Fibroblast of skin of right biceps (primary cell): Measurements from ENCODE around the gene DEFB114.
"Not testable (repeated sequence)": the region's sequence is repeated elsewhere in the genome, so short reads cannot be mapped to it uniquely, and the experiment has no call there.

Experiments
- DNase-seq: peaks from one replicate; pipeline ENCODE4 v3.0.0-alpha.2; 2013

Gene DEFB114, protein sequence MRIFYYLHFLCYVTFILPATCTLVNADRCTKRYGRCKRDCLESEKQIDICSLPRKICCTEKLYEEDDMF

DNA sequence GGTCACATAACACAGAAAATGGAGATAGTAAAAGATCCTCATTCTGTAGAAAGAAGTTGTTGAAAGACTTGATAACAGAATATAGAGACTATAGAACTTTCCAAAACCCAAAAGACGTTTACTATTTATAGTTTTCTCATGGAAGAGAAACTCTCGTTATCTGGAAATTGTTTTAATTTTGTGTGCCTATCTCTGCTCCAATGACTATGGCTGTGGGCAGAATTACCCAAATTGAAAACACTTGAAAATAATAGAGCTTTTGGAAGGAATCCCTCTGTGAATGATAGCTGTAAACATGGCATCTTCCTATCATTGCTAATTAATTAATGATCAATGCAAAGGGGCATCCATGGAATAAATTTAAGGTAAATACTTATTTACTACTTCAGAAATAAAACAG, at the start of gene DEFB114:
Gene DEFB114, minus strand, starts transcription at position 101 of the 400 bp plus-strand sequence. Its CDS starts 59 bp downstream, at position 42.
- no peak for DNase-seq

DNA sequence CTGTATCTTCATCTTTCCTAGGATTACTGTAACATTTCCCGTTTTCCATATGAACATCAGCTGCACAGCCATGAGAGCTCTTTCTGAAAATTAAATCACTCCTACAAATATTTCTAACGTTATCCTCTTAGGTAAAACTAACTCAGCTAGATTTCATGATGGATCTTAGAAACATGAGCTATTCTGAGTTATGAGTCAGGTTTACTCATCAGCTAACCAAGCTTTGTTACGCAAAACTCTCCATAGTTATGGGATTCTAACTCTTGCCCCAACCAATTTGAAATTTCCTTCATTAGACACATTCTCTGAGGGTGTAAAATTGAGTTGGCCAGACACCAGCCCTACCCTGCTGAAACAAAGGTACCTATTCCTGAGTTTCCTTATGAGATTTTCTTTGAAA, 43.9 kb upstream of the DEFB114 start:
- DNase-seq = peak; percentile 52

DNA sequence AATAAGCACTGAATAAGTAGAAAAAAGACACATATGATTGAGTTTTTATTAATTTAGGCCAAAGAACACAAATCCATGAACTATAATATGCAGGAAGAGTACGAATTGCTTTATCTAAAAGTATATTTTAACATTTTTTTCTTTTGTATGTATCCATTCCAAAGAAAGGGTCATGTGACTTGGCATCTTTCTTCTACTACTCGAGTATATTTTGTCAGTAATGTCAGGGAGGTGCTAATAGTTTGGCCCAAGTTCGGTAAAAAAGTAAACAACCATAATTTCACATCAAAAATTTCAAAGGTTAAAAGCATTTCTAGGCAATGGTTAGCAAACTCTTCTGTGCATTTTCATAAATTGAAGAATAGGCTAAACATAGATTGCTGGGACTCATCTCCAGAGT, 39.2 kb upstream of the DEFB114 start:
- no peak for DNase-seq

DNA sequence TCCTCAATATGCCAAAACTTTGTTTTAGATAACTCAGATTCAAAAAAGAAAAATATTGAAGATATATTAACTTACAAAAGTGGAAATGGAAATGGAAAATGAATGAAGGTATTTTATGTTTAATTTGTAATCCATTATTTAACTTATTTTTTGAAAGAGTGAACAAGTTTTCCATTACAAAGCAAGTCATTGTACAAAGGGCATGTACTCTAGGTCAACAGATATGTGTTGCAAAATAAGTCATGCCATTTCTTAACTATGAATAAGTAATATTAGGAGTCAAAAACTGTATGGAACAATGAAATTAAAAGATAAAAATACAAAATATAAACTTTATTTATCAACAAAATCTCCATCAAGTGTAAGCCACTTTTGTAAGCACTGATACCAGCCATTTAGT, 31.3 kb upstream of the DEFB114 start:
- no peak for DNase-seq

DNA sequence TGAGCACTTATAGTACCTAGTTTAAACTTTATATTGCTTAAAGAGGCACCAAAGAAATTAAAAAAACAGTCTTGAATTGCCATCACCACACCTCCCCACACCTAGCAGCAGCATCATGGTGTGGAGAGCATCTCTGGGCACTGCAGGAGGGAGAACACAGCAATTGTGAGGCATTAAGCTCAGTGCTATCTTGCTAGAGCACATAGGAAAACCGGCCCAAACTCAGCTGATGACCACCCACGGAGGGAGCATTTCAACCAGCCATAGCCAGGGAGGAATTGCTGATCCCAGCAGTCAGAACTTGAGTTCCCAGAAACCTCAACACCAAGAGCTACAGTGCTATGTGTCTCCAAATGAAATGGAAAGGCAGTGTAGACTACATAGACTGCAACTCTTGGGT, 24.9 kb upstream of the DEFB114 start:
- DNase-seq = no peak

DNA sequence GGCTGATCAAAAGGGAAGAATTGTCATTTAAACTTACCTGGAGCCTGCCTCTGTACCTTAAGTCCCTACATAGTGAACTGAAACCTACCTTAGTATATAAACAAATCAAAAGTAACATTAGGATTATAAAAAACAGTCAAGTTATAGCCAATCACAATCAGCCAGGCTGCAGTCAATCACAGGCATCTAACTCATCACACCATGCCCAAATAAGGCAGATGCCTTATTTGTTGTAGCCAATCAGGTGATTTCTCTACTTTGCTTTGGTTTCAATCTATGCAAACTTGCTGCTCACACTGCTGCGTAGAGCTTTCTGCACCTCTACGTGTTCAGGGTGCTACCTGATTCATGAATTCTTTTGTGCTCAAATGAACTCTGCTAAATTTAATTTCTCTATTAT, 23.8 kb upstream of the DEFB114 start:
- no peak for DNase-seq

DNA sequence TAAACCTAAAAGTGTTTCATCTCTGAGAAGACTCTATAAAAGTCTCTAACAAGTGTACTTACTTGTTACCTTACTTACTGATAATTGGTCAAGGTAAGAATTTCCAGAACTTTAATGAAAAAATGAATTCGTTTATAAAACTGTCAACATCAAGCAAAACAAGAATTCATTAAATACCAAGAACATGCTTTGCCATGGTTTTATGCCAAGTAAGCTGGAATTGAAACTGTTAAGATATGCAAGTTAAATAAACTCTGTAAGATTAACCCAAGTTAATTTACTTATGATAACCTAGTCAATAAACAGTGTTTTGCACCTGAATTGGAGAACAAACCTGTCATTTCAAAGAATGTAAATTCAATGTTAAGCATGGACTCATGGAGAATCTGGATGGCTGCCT, 22.6 kb upstream of the DEFB114 start:
- no peak for DNase-seq

DNA sequence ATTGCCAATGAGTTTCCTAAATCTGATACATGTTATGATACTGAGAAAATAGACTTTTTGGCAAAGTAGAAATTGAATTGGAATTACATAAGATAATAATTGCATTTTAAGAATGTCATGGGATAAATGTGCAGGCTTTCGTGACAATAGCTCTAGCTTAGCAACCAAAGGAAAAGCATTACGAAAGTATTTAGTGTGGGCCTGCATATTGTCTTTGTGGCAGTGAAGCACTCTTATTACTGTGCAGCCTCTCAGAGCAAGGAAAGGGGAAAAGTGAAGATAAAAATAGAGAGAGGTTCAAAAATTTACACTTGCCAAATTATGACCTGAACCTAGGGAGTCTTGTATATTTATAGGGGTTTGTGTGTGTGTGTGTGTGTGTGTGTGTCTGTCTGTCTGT, 18.1 kb upstream of the DEFB114 start:
- DNase-seq = no peak

DNA sequence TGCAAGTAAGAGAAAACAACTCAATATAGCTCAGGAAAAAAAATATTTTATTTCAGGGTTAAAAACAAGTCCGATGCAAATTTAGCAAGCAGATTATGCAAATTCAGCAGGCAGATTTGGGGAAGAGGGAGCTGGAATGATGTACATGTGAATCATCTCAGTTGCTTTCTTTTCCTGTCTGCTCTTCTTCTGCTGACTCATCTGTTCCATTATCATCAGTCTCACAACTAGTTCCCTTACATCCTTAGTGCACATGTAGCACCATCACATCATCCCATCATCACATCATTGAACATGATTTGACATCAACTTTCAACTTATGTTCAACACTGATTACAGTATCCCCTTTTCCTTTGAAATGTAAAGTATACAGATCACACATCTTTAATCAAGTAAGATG, 16.9 kb upstream of the DEFB114 start:
- peak; percentile 54 for DNase-seq

DNA sequence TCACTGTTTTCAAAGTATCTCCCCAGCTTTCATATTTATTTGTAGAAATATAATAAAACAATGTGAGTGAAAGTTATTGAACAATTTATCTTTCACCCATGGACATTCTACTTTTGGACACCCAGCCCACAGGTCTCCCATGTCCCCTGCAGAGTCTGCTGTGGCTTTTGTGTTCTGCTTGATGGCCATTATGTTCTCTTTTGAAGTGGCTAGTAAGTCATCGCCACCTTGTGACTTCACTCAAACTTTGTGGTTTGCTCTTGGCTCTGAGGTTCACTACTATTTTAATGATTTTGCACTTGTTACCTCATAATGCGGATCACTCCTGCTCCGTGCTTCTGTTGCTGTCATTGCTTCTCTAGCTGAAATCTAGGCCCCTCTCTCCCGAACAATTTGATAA, 15.6 kb upstream of the DEFB114 start:
- no peak for DNase-seq

DNA sequence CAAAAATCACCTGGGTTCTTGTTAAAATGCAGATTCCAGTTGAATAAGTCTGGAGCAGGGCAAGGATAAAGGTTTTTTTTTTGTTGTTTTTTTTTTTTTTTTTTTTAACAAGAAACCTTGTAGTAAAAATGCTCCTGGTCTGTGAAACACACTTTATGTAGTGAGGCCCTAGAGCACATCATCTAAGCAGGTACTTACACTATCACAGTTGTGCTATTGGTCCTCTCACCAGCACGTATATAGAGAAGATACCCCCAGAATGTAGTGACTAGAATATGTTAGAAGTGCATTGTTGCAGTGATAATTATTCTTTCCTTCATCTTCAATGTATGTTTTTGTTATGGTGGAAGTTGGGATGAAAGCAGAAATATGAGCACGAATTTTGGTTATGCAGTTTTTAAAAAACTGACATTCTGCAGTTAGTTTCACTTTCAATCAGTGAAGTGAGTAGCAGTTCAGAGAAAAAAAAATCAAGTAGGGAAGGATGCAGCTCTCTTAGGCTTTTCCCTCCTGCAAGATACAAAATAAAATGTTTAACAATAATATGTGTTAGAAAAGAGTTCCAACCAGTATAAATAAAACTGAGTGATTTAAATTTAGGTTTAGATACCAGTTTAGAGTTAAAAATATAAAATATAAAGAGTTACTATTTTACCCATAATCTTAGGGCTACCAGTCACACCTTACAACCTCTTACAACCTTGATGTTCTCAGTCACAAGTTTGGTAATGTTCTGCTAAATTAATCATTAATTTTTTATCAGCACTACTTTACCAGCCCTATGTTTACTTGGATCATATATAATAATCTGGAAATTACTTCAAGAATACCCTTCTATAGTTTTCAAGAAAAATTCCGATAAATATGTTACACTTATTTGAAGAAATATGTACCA, 14.6 kb upstream of the DEFB114 start:
- DNase-seq = no peak

DNA sequence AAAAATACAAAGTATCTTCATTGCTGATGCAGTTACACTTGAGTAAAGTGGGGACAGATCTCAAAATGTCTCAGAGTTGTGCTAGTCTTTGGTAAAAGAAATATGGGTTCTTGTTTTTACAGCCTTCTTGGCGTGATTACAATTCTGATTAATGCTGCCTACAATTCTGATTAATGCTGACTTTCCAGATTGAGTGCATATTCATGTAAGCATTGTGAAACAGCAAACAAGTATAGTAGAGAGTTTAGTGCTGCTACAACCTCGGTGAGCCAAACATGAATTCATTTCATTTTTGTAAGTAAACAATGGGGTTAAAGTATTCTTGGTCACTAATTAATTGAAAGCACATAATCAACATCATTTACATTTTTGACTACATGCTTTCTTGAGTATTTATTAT, 5.6 kb upstream of the DEFB114 start, which contains the start of gene DEFB113:
Gene DEFB113, minus strand, starts transcription at position 21 of the 400 bp plus-strand sequence. Its CDS starts 0 bp downstream, at position 21.
- DNase-seq = no peak

DNA sequence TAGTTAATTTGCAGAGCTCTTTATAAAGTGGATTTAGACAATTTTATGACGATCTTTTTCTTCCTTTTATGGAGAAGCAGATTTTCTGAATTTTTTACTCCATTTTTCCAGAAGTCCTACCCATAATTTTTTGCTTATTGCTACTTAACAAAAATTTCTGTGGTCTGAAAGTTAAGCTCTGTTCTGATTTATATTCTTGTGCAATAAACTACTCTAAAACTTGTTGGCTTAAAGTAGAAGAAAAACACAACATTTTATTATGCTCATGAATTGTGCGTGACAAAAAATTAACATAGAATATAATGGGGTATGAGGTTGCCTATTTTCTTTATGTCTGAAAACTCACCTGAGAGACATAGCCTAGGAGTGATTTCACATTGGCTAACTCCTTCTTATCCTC, 2.9 kb upstream of the DEFB114 start:
- no peak for DNase-seq

DNA sequence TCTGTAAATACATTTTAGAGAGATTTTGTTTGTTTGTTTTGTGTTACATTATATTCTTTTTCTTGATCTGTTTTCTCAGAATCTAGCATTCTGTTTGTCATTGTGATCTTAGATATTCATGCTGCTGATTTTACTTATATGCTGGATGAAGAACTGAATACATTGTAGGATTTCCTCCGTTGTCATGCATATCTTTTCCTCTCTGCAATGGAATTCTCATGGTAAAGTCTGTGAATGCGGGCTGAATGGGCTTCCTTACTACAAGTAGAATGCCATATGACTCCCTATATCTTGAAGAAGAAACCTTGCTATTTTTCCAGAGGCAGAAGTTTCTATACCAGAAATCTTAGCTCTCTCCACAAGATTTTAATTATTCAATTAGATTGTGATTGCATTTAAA, 2.4 kb upstream of the DEFB114 start:
- no peak for DNase-seq

DNA sequence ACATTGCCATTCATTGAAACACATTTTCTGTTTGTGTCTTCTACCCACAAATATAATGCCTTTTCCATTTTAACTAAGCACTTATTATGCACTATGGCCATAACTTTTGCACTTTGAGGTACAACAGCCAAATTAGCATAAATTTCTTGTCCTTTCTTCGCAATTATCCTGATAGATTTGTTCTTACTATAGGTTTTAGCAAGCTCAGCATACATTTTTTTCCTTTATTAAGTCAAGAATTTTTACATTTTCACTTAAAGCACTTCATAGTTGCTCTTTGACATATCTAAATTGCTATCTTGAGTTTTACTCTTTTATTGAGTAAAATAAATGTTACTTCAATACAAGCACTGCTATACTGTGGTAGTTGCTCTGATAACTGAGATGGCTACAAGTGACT, 5.8 kb downstream of the DEFB114 start:
- no peak for DNase-seq

DNA sequence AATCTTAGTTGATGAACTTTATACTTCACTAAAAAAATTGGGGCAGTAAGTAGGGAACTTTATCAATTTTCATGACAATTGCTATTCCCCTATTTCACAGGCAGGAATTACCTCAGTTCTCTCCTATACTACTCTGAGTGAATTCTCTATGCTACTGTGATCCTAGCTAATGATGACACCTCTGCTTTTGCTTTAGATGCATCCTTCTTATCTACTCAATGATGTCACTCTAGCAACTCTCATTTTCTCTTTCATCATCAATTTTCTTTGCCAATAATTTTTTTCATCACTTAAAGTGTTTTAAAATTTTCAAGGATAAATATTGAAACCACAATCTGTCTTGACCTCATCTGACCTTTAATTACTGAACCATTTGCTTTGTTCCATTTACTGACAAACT, 8.1 kb downstream of the DEFB114 start:
- DNase-seq = no peak

DNA sequence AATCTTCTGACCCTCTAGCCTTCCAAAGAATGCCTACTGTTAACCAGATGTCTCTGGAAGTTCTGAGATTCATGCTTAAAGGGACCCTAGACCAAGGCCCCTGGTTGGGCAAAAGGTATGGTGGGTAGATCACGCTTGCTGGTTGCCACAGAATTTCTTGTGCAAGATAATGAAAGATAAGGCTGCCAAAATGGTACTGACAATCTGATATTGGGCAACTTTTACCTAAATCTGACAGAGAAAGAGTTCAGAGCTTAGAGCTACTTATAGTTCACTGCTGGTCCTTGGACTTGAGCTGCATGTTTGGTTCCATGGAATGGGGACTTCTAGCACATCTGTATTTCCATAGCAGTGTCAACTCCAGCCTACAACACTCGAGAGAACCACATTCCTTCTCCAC, 12.0 kb downstream of the DEFB114 start:
- DNase-seq = no peak

DNA sequence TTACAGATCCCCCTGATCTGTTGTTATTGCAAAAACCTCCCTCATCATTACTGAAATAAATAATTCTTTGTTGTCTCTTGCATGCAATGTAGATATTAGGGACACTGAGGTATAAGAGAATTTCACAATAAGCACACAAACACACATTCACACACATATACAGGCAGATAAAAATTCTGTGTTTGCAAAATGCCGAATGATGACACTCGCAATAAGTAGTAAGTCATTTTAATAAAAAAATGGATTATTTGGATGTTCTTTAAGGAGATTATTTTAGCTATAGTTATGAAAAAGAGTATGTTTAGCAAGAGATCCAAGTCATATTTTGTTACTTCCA, 13.6 kb downstream of the DEFB114 start:
- no peak for DNase-seq

DNA sequence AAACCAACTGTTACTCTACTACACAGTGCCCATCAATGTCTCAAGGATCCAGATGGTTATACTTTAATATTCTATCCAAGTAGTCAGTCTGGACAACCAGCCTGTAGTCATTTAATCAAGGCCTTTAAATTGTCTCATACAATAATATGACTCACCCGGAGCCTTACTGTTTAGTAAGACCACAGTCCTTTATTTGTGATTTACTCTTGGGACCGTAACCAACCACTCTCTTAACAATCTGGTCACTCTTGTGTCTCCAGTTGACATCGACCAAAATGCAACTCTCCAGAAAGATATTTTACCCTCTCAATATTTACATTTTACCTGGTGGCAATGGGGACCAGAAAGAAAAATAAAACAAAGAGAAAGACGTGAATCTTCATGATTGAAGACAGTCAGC, 14.9 kb downstream of the DEFB114 start:
- DNase-seq = no peak

DNA sequence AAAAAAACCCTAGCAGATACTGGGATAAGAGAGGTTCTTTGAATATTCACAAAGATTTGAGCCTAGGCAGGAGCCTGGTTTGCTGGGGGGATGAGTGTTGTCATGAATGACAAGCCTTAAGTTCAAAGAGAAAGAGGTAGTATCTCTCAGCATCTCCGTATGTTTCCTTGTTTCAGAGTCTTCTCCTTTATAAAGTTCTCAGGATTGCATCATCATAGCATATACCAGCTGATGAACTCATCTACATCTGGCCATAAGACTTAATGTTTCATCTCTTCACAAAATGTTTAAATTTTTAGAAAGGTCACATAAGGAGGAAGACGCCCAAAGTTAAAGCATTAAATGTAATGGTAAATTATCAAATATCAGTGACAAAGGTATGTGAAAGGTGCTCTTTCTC, 17.1 kb downstream of the DEFB114 start:
- no peak for DNase-seq

DNA sequence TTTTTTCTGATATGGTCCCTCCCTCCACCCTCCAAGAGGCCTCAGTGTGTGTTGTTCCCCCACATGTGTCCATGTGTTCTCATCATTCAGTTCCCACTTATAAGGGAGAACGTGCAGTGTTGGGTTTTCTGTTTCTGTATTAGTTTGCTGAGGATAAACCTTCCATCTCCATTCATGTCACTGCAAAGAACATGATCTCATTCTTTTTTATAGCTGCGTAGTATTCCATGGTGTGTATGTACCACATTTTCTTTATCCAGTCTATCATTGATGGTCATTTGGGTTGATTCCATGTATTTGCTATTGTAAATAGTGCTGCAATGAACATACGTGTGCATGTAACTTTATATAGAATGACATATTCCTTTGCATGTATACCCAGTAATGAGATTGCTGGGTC, 19.9 kb downstream of the DEFB114 start:
- not testable (repeated sequence) for DNase-seq

DNA sequence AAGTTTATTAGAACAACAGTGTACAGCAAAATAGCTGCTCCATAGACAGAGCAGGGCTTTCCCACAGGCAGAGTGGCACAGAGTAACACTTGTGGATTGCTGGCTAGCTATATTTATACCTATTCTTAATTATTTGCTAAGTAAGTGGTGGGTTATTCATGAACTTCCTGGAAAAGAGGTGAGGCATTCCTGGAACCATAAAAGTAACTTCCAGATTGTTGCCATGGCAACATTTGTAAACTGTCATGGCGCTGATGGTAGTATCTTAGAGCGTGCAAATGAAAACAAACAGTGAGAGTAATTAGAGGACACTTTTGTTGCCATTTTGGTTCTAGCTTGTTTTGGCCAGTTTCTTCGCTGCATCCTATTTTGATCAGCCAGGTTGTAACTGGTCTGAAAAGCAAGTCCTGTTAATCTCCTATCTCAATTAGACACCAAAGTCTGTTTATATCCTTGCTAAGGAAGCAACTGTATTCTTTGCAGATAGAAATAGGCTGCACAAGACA, 23.9 kb downstream of the DEFB114 start:
- no peak for DNase-seq

DNA sequence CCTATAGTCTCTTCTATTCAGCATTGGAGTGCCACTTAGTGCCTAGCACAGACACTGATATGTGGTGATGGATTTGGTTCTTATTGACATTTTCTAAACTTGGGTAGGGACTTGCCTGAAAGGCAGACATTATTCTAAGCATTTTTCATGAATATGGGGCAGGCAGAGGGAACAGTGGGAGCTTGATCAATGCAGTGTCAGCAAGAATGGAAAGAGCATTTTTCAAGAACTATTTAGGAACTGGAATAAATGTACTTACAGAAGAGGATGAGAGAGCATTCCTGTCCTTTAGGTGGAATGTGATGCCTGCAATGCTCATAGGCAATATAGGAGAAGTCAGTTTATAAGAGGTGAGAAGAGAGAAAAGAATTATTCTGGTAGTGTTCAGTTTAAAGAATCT, 26.2 kb downstream of the DEFB114 start:
- no peak for DNase-seq

DNA sequence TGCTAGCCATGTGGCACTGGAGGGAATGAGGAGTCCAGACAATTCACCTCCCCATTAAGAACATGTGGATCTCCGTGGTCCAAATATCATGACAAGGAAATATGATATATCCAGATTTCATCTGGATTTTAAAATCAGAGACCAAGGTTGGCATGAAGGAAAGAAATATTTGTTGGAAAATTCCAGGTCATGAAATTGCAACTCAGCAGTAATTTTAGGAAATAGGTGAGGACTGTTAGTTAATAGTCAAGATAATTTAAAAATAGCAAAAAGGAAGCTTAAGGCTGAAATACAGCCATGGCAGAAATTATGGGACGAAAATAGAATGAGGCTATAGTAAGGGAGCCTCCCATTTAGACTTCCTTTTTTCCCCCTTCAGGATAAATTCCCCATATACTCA, 26.9 kb downstream of the DEFB114 start:
- no peak for DNase-seq

DNA sequence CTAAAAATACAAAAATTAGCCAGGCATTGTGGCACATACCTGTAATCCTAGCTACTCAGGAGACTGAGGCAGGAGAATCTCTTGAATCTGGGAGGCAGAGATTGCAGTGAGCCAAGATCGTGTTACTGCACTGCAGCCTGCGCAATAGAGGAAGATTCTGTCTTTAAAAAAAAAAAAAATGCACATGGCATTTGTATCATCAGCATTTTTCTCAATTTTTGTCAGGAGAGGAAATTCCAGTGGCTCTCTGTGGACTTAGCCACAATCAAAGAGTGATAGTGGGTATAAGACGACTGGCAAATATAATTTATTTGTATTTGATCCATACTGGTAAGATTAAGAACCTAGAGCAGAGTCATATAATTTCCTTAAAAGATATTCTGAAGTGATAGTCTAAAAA, 28.6 kb downstream of the DEFB114 start:
- DNase-seq = no peak
